ENCODE data around the gene ZNF276. TPM values are rescaled to one million over a fixed set of nuclear protein-coding genes. Genes with fewer than 3 reads are reported as not detected.

ZNF276 gene
- total RNA-seq, 2 donors from 2014 or later, result 24.7 to 31.1 TPM

GRCh38 chr16:89701425-89702406 lies 19.6 kb upstream of the ZNF276 start, which contains the start of gene SPATA2L:
SPATA2L (minus strand) TSS chr16:89701705; CDS start chr16:89701232, 473 bp downstream.
- H3K9me3 Mint-ChIP-seq, result no peaks in the 10 kb centered on the region
- no peaks in the 10 kb centered on the region for H3K27me3 Mint-ChIP-seq
- ATAC-seq (replicated peaks), result peak; percentile 82
- H3K4me1 Mint-ChIP-seq, result no peaks in the 10 kb centered on the region
- H3K27ac Mint-ChIP-seq, result peak within 1 kb of the TSS; percentile 65
- H3K4me3 Mint-ChIP-seq, result peak within 1 kb of the TSS; percentile 60
- H3K36me3 Mint-ChIP-seq (ENCODE audit: low read depth), result peaks cover 15% of the 10 kb centered on the region

- no peak for ATAC-seq (replicated peaks)
- H3K4me1 Mint-ChIP-seq, result no peaks in the 10 kb centered on the region
These were observed 17.1 kb upstream of the ZNF276 start for GRCh38 chr16:89704281-89704680.

GRCh38 chr16:89705006-89705405 lies 16.3 kb upstream of the ZNF276 start:
- H3K27me3 Mint-ChIP-seq, result no peaks in the 10 kb centered on the region

More at GRCh38 chr16:89704281-89704680, 17.1 kb upstream of the ZNF276 start:
- Mint-ChIP-seq H3K27ac (no peak overlapping the region), H3K27me3 (no peaks in the 10 kb centered on the region), H3K36me3 (ENCODE audit: low read depth) (peaks cover 8% of the 10 kb centered on the region), H3K4me3 (no peak overlapping the region), H3K9me3 (no peaks in the 10 kb centered on the region)

GRCh38 chr16:89706518-89707260 lies 14.6 kb upstream of the ZNF276 start:
- H3K27ac Mint-ChIP-seq, result no peak overlapping the region
- no peak overlapping the region for H3K4me3 Mint-ChIP-seq
- H3K4me1 Mint-ChIP-seq, result no peaks in the 10 kb centered on the region
- ATAC-seq (replicated peaks), result no peak
- H3K27me3 Mint-ChIP-seq, result no peaks in the 10 kb centered on the region
- H3K36me3 Mint-ChIP-seq (ENCODE audit: low read depth), result no peaks in the 10 kb centered on the region
- no peaks in the 10 kb centered on the region for H3K9me3 Mint-ChIP-seq

More at GRCh38 chr16:89705006-89705405, 16.3 kb upstream of the ZNF276 start:
- no peaks in the 10 kb centered on the region for H3K4me1 Mint-ChIP-seq
- peaks cover 4% of the 10 kb centered on the region for H3K36me3 Mint-ChIP-seq (ENCODE audit: low read depth)
- ATAC-seq (replicated peaks), result no peak
- no peaks in the 10 kb centered on the region for H3K9me3 Mint-ChIP-seq
- H3K27ac Mint-ChIP-seq, result no peak overlapping the region
- no peak overlapping the region for H3K4me3 Mint-ChIP-seq

- Mint-ChIP-seq H3K36me3 (ENCODE audit: low read depth) (no peaks in the 10 kb centered on the region), H3K27ac (no peak overlapping the region), H3K27me3 (no peaks in the 10 kb centered on the region), H3K4me3 (no peak overlapping the region), H3K9me3 (no peaks in the 10 kb centered on the region), H3K4me1 (no peaks in the 10 kb centered on the region)
- no peak for ATAC-seq (replicated peaks)
These were observed 13.6 kb upstream of the ZNF276 start for GRCh38 chr16:89707695-89708094.

- no peak for ATAC-seq (replicated peaks)
- Mint-ChIP-seq H3K27ac (no peak overlapping the region), H3K4me1 (no peaks in the 10 kb centered on the region), H3K27me3 (no peaks in the 10 kb centered on the region), H3K9me3 (no peaks in the 10 kb centered on the region), H3K36me3 (ENCODE audit: low read depth) (no peaks in the 10 kb centered on the region), H3K4me3 (no peak overlapping the region)
These were observed 12.8 kb upstream of the ZNF276 start for GRCh38 chr16:89708481-89708931.

- no peak overlapping the region for H3K27ac Mint-ChIP-seq
- H3K36me3 Mint-ChIP-seq (ENCODE audit: low read depth), result peaks cover 2% of the 10 kb centered on the region
- no peak for ATAC-seq (replicated peaks)
- H3K9me3 Mint-ChIP-seq, result no peaks in the 10 kb centered on the region
- no peak overlapping the region for H3K4me3 Mint-ChIP-seq
- H3K27me3 Mint-ChIP-seq, result no peaks in the 10 kb centered on the region
- H3K4me1 Mint-ChIP-seq, result no peaks in the 10 kb centered on the region
These were observed 12.2 kb upstream of the ZNF276 start for GRCh38 chr16:89709166-89709565.

GRCh38 chr16:89709716-89710432 lies 11.5 kb upstream of the ZNF276 start:
- no peaks in the 10 kb centered on the region for H3K9me3 Mint-ChIP-seq
- no peak overlapping the region for H3K27ac Mint-ChIP-seq
- H3K27me3 Mint-ChIP-seq, result no peaks in the 10 kb centered on the region
- H3K4me1 Mint-ChIP-seq, result peaks cover 3% of the 10 kb centered on the region
- H3K4me3 Mint-ChIP-seq, result no peak overlapping the region
- ATAC-seq (replicated peaks), result no peak
- peaks cover 9% of the 10 kb centered on the region for H3K36me3 Mint-ChIP-seq (ENCODE audit: low read depth)

GRCh38 chr16:89710709-89711564 lies 10.4 kb upstream of the ZNF276 start:
- Mint-ChIP-seq H3K27ac (no peak overlapping the region), H3K4me1 (peaks cover 5% of the 10 kb centered on the region), H3K27me3 (no peaks in the 10 kb centered on the region), H3K4me3 (no peak overlapping the region), H3K9me3 (no peaks in the 10 kb centered on the region), H3K36me3 (ENCODE audit: low read depth) (peaks cover 13% of the 10 kb centered on the region)
- ATAC-seq (replicated peaks), result no peak

GRCh38 chr16:89711601-89712273 lies 9.6 kb upstream of the ZNF276 start:
- H3K27ac Mint-ChIP-seq, result no peak overlapping the region
- H3K4me3 Mint-ChIP-seq, result peak overlapping the region; percentile 66
- H3K9me3 Mint-ChIP-seq, result no peaks in the 10 kb centered on the region
- ATAC-seq (replicated peaks), result peak; percentile 78
- H3K36me3 Mint-ChIP-seq (ENCODE audit: low read depth), result peaks cover 13% of the 10 kb centered on the region
- no peaks in the 10 kb centered on the region for H3K27me3 Mint-ChIP-seq
- peaks cover 5% of the 10 kb centered on the region for H3K4me1 Mint-ChIP-seq

GRCh38 chr16:89712274-89712781 lies 9.0 kb upstream of the ZNF276 start:
- peaks cover 5% of the 10 kb centered on the region for H3K4me1 Mint-ChIP-seq
- H3K4me3 Mint-ChIP-seq, result peak overlapping the region; percentile 66
- no peaks in the 10 kb centered on the region for H3K9me3 Mint-ChIP-seq
- peak; percentile 9 for ATAC-seq (replicated peaks)
- H3K27ac Mint-ChIP-seq, result no peak overlapping the region
- H3K27me3 Mint-ChIP-seq, result no peaks in the 10 kb centered on the region
- peaks cover 13% of the 10 kb centered on the region for H3K36me3 Mint-ChIP-seq (ENCODE audit: low read depth)

- Mint-ChIP-seq H3K27ac (no peak overlapping the region), H3K4me1 (peaks cover 14% of the 10 kb centered on the region), H3K27me3 (no peaks in the 10 kb centered on the region), H3K4me3 (no peak overlapping the region), H3K9me3 (no peaks in the 10 kb centered on the region), H3K36me3 (ENCODE audit: low read depth) (peaks cover 13% of the 10 kb centered on the region)
- no peak for ATAC-seq (replicated peaks)
These were observed 4.8 kb upstream of the ZNF276 start for GRCh38 chr16:89716493-89716892.

Measured in activated T-helper 17 cell treated with anti-CD3 and anti-CD28 coated beads, Interleukin-2, amount 50 U/mL, for 72 hours (primary cell).